ENCODE measurements around the gene DIPK1A.

GRCh38 chr1:92817986-92818764 is 143.1 kb downstream of the DIPK1A start:
- TF ChIP-seq CTCF (IDR thresholded peaks at IDR 0.05) (peak; percentile 49 to 64 (median 61)), POLR2A (IDR thresholded peaks at IDR 0.05) (no peak)
